PFSK-1 (cell line): ENCODE results near the gene RTRAF.

Experiments used
- POLR2AphosphoS5 ChIP-seq: IDR thresholded peaks from 2 replicates; pipeline ENCODE4 v1.6.1; 2012; ENCODE audit warnings: low read depth, mild to moderate bottlenecking, control low read depth, low read length, moderate library complexity
- TF ChIP-seq, protein P1 (sequence below), 2 experiments: IDR thresholded peaks; 2 replicates each; pipeline versions ENCODE4 v1.6.1 to v1.8.0; 2011 to 2012; ENCODE audit warnings: low read depth in 2 of 2, low read length in 2 of 2, control low read depth in 1 of 2, inconsistent platforms in 1 of 2, mild to moderate bottlenecking in 1 of 2, moderate library complexity in 1 of 2; ENCODE audit not compliant: insufficient read depth in 1 of 2

DNA sequence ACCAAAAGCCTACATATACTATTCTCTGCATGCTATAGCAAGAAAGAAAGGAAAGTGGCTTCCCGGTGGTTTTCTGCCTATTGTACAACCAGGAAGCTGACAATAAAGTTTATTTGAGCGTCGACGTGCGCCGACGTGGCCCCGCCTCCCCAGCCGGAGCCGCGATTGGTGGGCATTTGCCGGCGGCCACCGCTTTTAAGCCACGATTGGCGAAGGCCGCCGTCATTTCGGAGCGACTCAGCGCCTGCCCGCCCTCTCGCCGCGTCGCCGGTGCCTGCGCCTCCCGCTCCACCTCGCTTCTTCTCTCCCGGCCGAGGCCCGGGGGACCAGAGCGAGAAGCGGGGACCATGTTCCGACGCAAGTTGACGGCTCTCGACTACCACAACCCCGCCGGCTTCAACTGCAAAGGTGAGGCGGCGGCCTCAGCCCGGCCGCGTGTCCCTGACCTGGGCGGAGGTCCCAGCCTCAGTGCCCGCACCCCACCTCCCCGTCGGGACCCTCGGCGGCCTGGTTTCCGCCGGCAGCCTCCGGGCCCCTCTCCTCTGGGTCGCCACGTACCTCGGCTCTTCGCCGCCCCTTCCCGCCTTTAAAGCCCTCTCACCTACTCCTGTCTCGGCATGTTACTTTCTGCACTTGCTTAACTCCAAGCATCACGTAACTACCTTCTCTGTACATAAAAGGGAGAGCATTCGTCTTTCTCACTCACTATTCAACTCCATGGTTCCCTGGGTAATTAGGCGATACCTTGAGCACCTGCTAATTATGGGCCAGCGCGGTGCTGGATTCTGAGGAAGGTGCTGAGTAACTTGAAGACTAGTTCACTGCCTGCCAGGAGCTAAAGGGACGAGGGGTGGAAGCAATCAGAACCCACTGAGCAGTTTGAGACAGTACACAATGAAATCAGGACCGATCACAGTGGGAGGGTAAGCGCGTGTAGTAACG lies at the start of gene RTRAF:
- TF ChIP-seq POLR2AphosphoS5, result peak; percentile 72; the same call in 1 of the 2 replicates
- TF ChIP-seq, protein P1, sequence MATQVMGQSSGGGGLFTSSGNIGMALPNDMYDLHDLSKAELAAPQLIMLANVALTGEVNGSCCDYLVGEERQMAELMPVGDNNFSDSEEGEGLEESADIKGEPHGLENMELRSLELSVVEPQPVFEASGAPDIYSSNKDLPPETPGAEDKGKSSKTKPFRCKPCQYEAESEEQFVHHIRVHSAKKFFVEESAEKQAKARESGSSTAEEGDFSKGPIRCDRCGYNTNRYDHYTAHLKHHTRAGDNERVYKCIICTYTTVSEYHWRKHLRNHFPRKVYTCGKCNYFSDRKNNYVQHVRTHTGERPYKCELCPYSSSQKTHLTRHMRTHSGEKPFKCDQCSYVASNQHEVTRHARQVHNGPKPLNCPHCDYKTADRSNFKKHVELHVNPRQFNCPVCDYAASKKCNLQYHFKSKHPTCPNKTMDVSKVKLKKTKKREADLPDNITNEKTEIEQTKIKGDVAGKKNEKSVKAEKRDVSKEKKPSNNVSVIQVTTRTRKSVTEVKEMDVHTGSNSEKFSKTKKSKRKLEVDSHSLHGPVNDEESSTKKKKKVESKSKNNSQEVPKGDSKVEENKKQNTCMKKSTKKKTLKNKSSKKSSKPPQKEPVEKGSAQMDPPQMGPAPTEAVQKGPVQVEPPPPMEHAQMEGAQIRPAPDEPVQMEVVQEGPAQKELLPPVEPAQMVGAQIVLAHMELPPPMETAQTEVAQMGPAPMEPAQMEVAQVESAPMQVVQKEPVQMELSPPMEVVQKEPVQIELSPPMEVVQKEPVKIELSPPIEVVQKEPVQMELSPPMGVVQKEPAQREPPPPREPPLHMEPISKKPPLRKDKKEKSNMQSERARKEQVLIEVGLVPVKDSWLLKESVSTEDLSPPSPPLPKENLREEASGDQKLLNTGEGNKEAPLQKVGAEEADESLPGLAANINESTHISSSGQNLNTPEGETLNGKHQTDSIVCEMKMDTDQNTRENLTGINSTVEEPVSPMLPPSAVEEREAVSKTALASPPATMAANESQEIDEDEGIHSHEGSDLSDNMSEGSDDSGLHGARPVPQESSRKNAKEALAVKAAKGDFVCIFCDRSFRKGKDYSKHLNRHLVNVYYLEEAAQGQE (IDR thresholded peaks at IDR 0.05; ENCODE audit: insufficient read depth in 1 of 2, low read depth in 2 of 2, low read length in 2 of 2), result no peak
